Ureter (tissue), 1 donor: Measurements from ENCODE around the gene FLYWCH2. TPM values are rescaled to one million over a fixed set of nuclear protein-coding genes. Genes with fewer than 3 reads are reported as not detected.
"Not testable (repeated sequence)": the region's sequence is repeated elsewhere in the genome, so short reads cannot be mapped to it uniquely, and the experiment has no call there.

Experiments used
- DNase-seq: peaks from one replicate; pipeline ENCODE4 v3.0.0-alpha.2; 2020; ENCODE audit warnings: low spot score
- total RNA-seq: library from RNA; stranded (reverse); gene quantifications from one replicate; pipeline ENCODE4 v1.2.4, GENCODE V29; 2023
- donor health status: DM: yes; HTN: yes; CAD: no.

FLYWCH2 gene
- total RNA-seq, 1 donor from 2014 or later = 23.5 TPM

DNA sequence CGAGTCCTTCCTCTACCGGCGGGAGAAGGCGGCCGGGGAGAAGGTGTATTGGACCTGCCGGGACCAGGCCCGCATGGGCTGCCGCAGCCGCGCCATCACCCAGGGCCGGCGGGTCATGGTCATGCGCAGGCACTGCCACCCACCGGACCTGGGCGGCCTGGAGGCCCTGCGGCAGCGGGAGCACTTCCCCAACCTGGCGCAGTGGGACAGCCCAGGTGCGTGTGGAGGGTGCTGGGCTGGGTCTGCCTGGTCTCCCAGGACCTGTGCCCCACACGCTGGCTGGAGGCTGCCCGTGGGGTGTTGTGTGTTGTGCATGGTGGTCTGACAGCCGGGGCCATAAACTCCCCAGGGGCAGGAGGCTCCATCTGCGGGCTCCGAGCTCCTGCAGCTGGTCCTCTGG lies 54.2 kb downstream of the FLYWCH2 start:
- DNase-seq = no peak

DNA sequence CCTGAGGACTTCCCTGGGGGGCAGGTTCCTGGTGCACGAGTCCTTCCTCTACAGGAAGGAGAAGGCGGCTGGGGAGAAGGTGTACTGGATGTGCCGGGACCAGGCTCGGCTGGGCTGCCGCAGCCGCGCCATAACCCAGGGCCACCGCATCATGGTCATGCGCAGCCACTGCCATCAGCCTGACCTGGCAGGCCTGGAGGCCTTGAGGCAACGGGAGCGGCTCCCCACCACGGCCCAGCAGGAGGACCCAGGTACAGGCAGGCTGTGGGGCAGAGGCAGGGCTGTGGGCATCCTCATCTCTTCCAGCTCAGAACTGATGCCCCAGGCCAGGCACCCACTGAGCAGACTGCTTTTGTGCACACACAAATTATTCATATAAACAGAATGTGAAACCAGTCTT lies 55.2 kb downstream of the FLYWCH2 start:
- no peak for DNase-seq

DNA sequence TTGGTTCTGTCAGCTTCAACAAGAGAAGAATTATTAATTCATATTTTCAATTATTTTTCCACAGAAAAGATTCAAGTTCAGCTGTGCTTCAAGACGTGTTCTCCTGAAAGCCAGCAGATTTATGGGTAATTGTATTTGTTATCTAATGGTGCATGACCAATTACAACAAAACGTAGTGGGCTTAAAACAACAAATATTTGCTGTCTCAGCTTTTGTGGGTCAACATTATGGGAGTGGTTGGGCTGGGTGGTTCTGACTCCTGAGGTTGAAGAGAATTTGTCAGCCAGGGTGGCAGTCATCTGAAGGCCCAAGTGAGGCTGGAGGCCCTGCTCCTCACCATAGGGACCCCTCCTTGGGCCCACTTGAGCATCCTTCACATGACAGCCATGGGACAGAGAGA lies 57.0 kb downstream of the FLYWCH2 start:
- DNase-seq = no peak

DNA sequence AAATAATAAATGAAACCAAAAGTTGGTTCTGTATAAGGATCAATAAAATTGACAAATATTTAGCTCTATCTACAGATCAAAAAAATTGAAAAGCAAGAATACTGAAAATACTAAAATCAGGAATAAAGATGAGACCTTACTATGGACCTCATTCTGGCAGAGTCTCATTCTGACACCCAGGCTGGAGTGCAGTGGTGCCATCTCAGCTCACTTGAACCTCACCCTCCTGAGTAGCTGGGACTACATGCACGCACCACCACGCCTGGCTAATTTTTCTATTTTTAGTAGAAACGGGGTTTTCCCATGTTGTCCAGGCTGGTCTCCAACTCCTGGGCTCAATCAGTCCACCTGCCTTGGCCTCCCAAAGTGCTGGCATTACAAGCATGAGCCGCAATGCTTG lies 59.0 kb downstream of the FLYWCH2 start:
- no peak for DNase-seq

DNA sequence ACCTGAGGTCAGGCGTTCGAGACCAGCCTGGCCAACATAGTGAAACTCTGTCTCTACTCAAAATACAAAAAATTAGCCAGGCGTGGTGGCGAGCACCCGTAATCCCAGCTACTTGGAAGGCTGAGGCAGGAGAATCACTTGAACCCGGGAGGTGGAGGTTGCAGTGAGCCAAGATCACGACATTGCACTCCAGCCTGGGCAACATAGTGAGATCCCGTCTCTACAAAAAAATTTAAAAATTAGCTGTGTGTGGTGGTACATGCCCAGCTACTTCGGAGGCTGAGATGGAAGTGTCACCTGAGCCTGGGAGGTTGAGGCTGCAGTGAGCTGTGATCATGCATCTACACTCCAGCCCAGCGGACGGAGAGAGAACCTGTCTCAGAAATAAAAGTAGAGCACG lies 60.7 kb downstream of the FLYWCH2 start:
- not testable (repeated sequence) for DNase-seq

DNA sequence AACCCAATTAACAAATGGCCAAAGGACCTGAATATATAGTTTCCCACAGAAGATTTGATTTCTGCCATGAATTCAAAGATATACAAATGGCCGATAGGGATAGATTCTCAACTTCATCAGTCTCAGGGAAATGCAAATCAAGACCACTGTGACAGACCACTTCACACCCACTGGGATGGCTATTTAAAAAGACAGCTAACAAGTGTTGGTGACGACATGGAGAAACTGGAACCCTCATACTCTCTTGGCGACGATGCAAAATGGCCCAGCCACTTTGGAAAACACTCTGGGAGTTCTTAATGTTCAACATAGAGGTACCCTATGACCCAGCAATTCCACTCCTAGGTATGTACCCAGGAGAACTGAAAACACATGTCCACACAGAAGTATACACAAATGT lies 63.6 kb downstream of the FLYWCH2 start:
- no peak for DNase-seq

Other genes with a start within 250 kb of the FLYWCH2 start
- gene KCTD5, start 200.7 kb upstream of the FLYWCH2 start, total RNA-seq = 17.5 TPM
- gene PRSS27, start 163.0 kb upstream of the FLYWCH2 start, total RNA-seq = 3.1 TPM
- gene SRRM2, start 130.6 kb upstream of the FLYWCH2 start, total RNA-seq = 669 TPM
- gene ELOB, start 105.9 kb upstream of the FLYWCH2 start, total RNA-seq = 274 TPM
- gene PRSS33, start 95.7 kb upstream of the FLYWCH2 start, total RNA-seq = not detected
- not detected for gene PRSS41, start 84.7 kb upstream of the FLYWCH2 start, total RNA-seq
- 1.3 TPM for gene PRSS21, start 66.0 kb upstream of the FLYWCH2 start, total RNA-seq
- 31.8 TPM for gene ZG16B, start 52.9 kb upstream of the FLYWCH2 start, total RNA-seq
- 41.2 TPM for gene PRSS22, start 25.0 kb upstream of the FLYWCH2 start, total RNA-seq
- 39.6 TPM for gene FLYWCH1, start 28.7 kb downstream of the FLYWCH2 start, total RNA-seq
- not detected for gene KREMEN2, start 81.1 kb downstream of the FLYWCH2 start, total RNA-seq
- 4.5 TPM for gene PAQR4, start 86.1 kb downstream of the FLYWCH2 start, total RNA-seq
- 2.2 TPM for gene PKMYT1, start 97.2 kb downstream of the FLYWCH2 start, total RNA-seq
- gene CLDN9, start 129.7 kb downstream of the FLYWCH2 start, total RNA-seq = 0.42 TPM
- gene CLDN6, start 135.0 kb downstream of the FLYWCH2 start, total RNA-seq = not detected
- 27.7 TPM for gene TNFRSF12A, start 137.2 kb downstream of the FLYWCH2 start, total RNA-seq
- 46.3 TPM for gene HCFC1R1, start 140.7 kb downstream of the FLYWCH2 start, total RNA-seq
- gene THOC6, start 140.8 kb downstream of the FLYWCH2 start, total RNA-seq = 29.8 TPM
- gene BICDL2, start 153.7 kb downstream of the FLYWCH2 start, total RNA-seq = 94.3 TPM
- 0.78 TPM for gene MMP25, start 163.3 kb downstream of the FLYWCH2 start, total RNA-seq
- gene IL32, start 182.4 kb downstream of the FLYWCH2 start, total RNA-seq = 13.7 TPM
- not detected for gene ZSCAN10, start 216.1 kb downstream of the FLYWCH2 start, total RNA-seq
- 8.2 TPM for gene ZNF205, start 229.4 kb downstream of the FLYWCH2 start, total RNA-seq